GM19099 (cell line): ENCODE results near the gene CHMP2B.

Source experiments
- POLR2A ChIP-seq: IDR thresholded peaks from 3 replicates; pipeline ENCODE4 v1.6.1; 2011; ENCODE audit warnings: low read depth; ENCODE audit not compliant: insufficient read length; ENCODE audit errors: extremely low read depth

Gene CHMP2B

DNA sequence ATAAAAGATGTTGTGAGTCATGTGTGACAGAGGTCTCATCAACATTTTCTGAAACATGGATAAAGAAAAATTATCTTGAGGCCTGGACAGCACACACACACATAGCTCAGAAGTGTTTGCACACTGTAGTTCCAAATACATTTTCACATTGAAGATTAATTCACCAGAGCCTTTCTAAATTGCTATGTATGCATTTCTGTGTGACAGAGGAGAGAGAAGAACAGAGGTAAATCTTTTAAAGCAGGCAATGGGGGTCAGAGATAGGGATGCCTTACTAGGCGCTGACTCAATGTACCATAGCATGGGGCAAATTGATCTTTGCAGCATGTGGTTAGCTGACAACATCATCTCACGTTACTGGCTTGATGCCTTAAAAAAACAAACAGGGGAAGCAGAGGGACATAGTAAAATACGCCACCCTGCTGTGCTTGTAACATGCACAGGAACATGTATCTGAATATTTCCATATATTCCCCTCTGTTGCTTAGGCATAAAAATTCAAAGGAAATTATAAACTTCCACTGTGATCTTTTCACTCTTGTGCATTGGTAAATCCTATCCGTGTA, 41.6 kb downstream of the CHMP2B start:
- TF ChIP-seq POLR2A: no peak

DNA sequence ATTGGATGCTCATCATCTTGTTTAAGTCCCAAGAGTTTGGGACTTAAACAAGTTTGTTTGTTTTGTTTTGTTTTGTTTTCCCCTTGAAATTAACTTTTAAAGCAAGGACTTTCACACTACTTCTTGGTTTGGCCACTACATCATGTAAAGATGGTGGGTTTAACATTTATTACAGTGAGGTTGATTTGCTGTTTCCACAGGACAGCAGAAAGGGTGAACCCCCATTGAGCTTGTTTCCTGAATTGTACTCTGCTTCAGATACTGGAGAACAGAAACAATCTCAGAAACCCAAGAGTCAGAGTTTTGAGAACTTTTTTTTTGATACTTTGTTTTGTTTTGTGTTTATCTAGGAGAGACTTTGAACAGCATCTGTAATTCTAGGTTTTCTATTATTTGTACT, 42.6 kb downstream of the CHMP2B start:
- no peak for TF ChIP-seq POLR2A

DNA sequence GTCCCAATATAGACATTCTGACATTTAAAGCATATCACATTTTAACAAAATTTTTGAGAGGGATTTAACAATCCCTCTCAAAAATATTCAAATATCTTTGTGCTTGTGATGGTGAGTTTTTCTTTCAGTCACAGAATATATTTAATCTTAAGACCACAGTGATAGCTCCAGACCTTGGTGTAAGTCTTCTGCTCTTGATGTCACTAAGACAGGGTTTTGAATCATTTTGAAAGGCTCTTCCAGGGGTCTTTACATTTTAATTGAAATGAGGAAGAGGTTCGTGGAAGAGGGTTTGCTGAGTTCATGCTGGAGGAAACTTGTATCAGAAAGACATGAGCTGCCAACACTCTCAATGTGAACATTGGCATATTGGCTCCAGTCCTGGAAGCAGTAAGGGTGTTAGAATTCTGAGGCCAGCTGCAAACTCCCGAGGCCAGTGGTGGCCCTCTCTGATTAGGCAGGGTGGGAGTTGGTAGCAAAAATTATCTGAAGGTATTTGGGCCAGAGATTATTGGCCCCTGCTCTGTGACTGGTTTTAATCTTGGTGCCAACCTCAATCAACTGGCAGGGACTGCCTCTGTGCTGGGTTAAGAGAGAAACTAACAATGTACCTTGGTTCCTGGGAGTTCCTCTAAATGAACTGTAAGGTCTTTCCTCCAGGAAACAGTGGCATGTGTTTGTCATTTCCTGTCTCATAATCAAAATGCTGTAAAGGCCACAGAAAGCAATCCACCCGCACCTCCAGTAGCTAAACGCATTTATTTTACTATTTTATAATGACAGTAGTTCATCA, 44.0 kb downstream of the CHMP2B start:
- no peak for TF ChIP-seq POLR2A

DNA sequence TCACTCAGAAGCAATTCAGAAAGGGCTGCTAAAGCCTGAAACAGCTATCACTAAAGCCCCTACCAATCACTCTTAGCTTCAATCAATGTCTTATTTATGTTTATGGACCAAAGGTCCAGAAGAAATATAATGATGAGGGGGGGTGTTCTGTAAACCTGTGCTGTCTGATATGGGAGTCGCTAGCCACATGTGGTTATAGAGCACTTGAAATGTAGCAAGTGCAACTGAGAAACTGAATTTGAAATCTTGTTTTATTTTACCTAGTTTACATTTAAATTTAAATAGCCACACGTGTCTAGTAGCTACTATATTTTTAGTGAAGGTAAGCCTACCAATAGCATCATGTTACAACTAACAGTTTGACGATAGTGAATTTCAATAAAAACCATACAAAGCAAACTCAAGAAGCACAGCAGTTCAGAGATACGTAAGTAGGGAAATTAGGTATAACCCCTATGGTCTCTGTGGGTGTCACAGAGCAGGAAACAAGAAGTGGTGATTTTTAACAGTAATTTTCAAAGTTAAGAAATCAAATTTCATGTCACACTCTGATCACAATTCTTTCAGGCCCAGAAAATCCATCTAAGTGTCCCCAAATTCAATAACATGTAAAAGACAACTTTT, 45.7 kb downstream of the CHMP2B start:
- no peak for TF ChIP-seq POLR2A

DNA sequence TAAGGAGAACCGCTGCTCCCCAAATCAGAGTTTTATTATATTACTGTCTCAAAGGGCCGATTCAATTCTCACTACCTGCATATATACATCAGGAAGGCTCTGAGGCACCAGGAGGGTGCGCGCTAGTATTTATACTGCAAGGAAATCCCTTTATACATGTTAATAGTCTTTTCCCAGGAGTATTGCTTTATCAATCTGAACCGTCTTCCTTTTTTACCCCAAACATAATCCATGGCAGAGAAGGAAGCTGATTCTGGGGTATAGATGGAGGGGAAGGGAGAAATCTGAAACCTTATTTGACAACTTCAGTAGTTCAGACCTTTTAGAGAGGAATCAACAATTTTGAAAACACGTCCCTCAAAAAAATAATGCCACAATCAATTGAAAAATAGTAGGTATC, 49.4 kb downstream of the CHMP2B start, which contains the start of gene POU1F1:
Gene POU1F1, minus strand, starts transcription at position 101 of the 400 bp plus-strand sequence. CDS start 122 bp downstream, outside the sequence.
- TF ChIP-seq POLR2A: no peak

DNA sequence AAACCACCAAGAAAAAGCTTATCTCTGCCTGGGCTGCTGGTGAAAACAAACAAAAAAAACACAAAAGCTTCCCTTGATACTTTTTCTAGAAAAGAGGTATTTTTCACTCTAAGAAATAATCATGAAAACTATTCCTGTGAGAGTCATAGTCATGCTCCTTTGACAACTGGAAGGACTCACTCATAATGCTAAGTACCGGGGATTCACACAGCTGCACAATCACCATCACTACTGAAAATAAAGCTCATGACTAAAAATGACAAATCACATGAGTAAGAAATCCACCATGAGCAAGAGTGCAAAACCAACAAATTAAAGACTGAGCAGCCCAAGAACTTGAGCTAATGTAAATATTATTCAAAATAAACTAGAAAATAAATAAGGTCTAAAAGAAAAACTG, 59.9 kb downstream of the CHMP2B start:
- TF ChIP-seq POLR2A: no peak

DNA sequence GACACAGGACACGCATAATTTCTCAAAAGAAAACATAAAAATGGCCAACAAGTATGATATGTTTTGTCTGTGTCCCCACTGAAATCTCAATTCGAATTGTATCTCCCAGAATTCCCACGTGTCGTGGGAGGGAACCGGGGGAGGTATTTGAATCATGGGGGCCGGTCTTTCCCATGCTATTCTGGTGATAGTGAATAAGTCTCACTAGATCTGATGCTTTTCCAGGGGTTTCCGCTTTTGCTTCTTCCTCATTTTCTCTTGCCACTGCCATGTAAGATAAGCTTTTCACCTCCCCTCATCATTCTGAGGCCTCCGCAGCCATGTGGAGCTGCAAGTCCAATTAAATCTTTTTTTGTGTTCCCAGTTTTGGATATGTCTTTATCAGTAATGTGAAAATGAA, 61.3 kb downstream of the CHMP2B start:
- TF ChIP-seq POLR2A: no peak

DNA sequence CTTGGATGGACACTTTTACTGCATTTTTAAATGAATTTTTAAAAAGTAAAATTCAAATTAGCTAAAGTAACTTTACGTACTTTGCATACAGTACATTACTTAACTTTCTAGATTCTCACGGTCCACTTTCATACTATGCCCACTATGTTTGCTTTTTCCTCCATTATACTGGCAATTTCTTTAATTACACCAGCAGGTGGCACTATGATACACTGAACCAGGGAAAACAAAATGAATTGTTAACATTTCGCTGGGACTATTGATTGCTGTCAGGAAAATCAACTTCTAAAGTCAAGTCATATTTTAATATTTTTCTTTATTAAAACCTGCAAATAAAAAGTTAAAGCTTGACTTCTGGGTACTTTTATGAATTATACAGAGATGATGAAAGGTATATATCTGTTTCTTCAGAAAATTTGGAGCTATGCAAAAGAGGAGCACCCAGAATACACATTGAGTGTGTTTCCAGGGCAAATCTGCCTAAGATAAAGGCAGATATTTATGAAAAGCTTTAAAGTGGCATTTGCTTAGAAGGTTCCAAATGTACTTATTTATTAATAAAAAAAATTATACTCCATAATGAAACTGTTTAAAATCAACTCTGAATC, 71.1 kb downstream of the CHMP2B start:
- no peak for TF ChIP-seq POLR2A
